Renal cortex interstitium (tissue), 15 donors: ENCODE results near the gene ZNF836. TPM values are rescaled to one million over a fixed set of nuclear protein-coding genes. Genes with fewer than 3 reads are reported as not detected.

Experiments used
- DNase-seq, 11 donors: peaks; one replicate each; pipeline ENCODE4 v3.0.0-alpha.2; 2013; ENCODE audit warnings: low read depth in 9 of 11, low spot score in 4 of 11; ENCODE audit errors: extremely low read depth in 1 of 11
- long read RNA-seq, 16 experiments: transcript quantifications; one replicate each; lab custom pipeline, GENCODE V29; 2026
- polyA plus RNA-seq, 3 donors: library from polyadenylated mRNA; unstranded; fragments of 120-200 nt; gene quantifications; one replicate each; pipeline ENCODE4 v1.2.1, GENCODE V29; 2013; ENCODE audit not compliant: insufficient read length in 3 of 3

ZNF836 gene
- polyA plus RNA-seq: 10 to 100 TPM; 14.0 to 26.3 (median 15.7) TPM
- long read RNA-seq, donor 1, partial matches to known transcripts: 0 of 2 reads
- long read RNA-seq, donor 1, other reads (novel, unspliced or antisense): 0 of 2 reads
- long read RNA-seq, donor 2: 0 reads
- long read RNA-seq, donor 3, partial matches to known transcripts: 0 of 2 reads
- long read RNA-seq, donor 3, other reads (novel, unspliced or antisense): 0 of 2 reads
- long read RNA-seq, donor 4: 0 reads
- long read RNA-seq, donor 5, partial matches to known transcripts: 0 of 2 reads
- long read RNA-seq, donor 5, other reads (novel, unspliced or antisense): 0 of 2 reads
- long read RNA-seq, donor 6, partial matches to known transcripts: 0 of 2 reads
- long read RNA-seq, donor 6, other reads (novel, unspliced or antisense): 0 of 2 reads
- long read RNA-seq, donor 7, partial matches to known transcripts: 0 of 4 reads
- long read RNA-seq, donor 7, other reads (novel, unspliced or antisense): 0 of 4 reads
- long read RNA-seq, donor 8, partial matches to known transcripts: 0 of 3 reads
- long read RNA-seq, donor 8, other reads (novel, unspliced or antisense): 0 of 3 reads
- long read RNA-seq, donor 9, partial matches to known transcripts: 0 of 1 reads
- long read RNA-seq, donor 9, other reads (novel, unspliced or antisense): 0 of 1 reads
- long read RNA-seq, donor 10: 0 reads
- long read RNA-seq, donor 11, partial matches to known transcripts: 0 of 3 reads
- long read RNA-seq, donor 11, other reads (novel, unspliced or antisense): 0 of 3 reads
- long read RNA-seq, donor 12, partial matches to known transcripts: 0 of 1 reads
- long read RNA-seq, donor 12, other reads (novel, unspliced or antisense): 0 of 1 reads
- long read RNA-seq, donor 13, partial matches to known transcripts: 0 of 2 reads
- long read RNA-seq, donor 13, other reads (novel, unspliced or antisense): 0 of 2 reads
- long read RNA-seq, donor 14, partial matches to known transcripts: 0 of 3 reads
- long read RNA-seq, donor 14, other reads (novel, unspliced or antisense): 0 of 3 reads
- long read RNA-seq, donor 15: 0 reads
- long read RNA-seq, donor 16, partial matches to known transcripts: 0 of 4 reads
- long read RNA-seq, donor 16, other reads (novel, unspliced or antisense): 0 of 4 reads

- DNase-seq: peak in 10 of 11 donors; percentile 72 to 86 (median 80)
Measured at GRCh38 chr19:52171321-52172169, at the start of gene ZNF836. Gene ZNF836 (minus strand): TSS chr19:52171621. CDS start chr19:52168072, 3,549 bp downstream.

- DNase-seq: no peak
Measured at GRCh38 chr19:52221031-52221430, 49.6 kb upstream of the ZNF836 start.

GRCh38 chr19:52219611-52220010, 48.2 kb upstream of the ZNF836 start:
- no peak for DNase-seq

- DNase-seq: no peak
Measured at GRCh38 chr19:52217576-52217975, 46.2 kb upstream of the ZNF836 start.

GRCh38 chr19:52216401-52216800, 45.0 kb upstream of the ZNF836 start:
- DNase-seq: no peak

GRCh38 chr19:52214241-52214640, 42.8 kb upstream of the ZNF836 start:
- DNase-seq: no peak

- no peak for DNase-seq
Measured at GRCh38 chr19:52212572-52213255, 41.3 kb upstream of the ZNF836 start.

- no peak for DNase-seq
Measured at GRCh38 chr19:52211926-52212571, 40.6 kb upstream of the ZNF836 start.

GRCh38 chr19:52211203-52211602, 39.8 kb upstream of the ZNF836 start:
- no peak for DNase-seq

GRCh38 chr19:52206481-52206880, 35.1 kb upstream of the ZNF836 start:
- no peak for DNase-seq

GRCh38 chr19:52200755-52201391, 29.5 kb upstream of the ZNF836 start:
- peak in 1 of 11 donors; percentile 18 for DNase-seq

GRCh38 chr19:52200044-52200443, 28.6 kb upstream of the ZNF836 start:
- no peak for DNase-seq

GRCh38 chr19:52198678-52199077, 27.3 kb upstream of the ZNF836 start:
- no peak for DNase-seq

- no peak for DNase-seq
Measured at GRCh38 chr19:52197964-52198363, 26.5 kb upstream of the ZNF836 start.

- DNase-seq: no peak
Measured at GRCh38 chr19:52196256-52196967, 25.0 kb upstream of the ZNF836 start.

GRCh38 chr19:52191951-52192350, 20.5 kb upstream of the ZNF836 start:
- no peak for DNase-seq
